IPS DF 4.7 (cell line): Measurements from ENCODE around the gene CFAP141.
"Not testable (repeated sequence)": the region's sequence is repeated elsewhere in the genome, so short reads cannot be mapped to it uniquely, and the experiment has no call there.

ENCODE experiments used
- DNase-seq: peaks from one replicate; pipeline ENCODE4 v3.0.0-alpha.2; 2013; ENCODE audit warnings: low spot score; ENCODE audit errors: extremely low read depth

CFAP141 gene

GRCh38 chr1:154206196-154206595 lies at the start of gene CFAP141:
Gene CFAP141, minus strand, starts transcription at chr1:154206333. Its CDS starts 26 bp downstream, at chr1:154206307.
- no peak for DNase-seq

GRCh38 chr1:154253671-154254070 lies 47.5 kb upstream of the CFAP141 start:
- DNase-seq, result no peak

- DNase-seq, result no peak
Observed at GRCh38 chr1:154241703-154242351, 35.7 kb upstream of the CFAP141 start.

- DNase-seq, result no peak
Observed at GRCh38 chr1:154240294-154240833, 34.2 kb upstream of the CFAP141 start.

- no peak for DNase-seq
Observed at GRCh38 chr1:154239491-154239890, 33.4 kb upstream of the CFAP141 start.

GRCh38 chr1:154237880-154238506 lies 31.9 kb upstream of the CFAP141 start:
- DNase-seq, result no peak

GRCh38 chr1:154237435-154237834 lies 31.3 kb upstream of the CFAP141 start:
- DNase-seq, result no peak

- no peak for DNase-seq
Observed at GRCh38 chr1:154236855-154237254, 30.7 kb upstream of the CFAP141 start.

- not testable (repeated sequence) for DNase-seq
Observed at GRCh38 chr1:154233127-154233526, 27.0 kb upstream of the CFAP141 start.

GRCh38 chr1:154231112-154231511 lies 25.0 kb upstream of the CFAP141 start:
- not testable (repeated sequence) for DNase-seq

- no peak for DNase-seq
Observed at GRCh38 chr1:154225370-154225769, 19.2 kb upstream of the CFAP141 start.

GRCh38 chr1:154223621-154224020 lies 17.5 kb upstream of the CFAP141 start:
- no peak for DNase-seq

- DNase-seq, result no peak
Observed at GRCh38 chr1:154222918-154223317, 16.8 kb upstream of the CFAP141 start.

- DNase-seq, result no peak
Observed at GRCh38 chr1:154222518-154222917, 16.4 kb upstream of the CFAP141 start.

GRCh38 chr1:154221278-154222001 lies 15.3 kb upstream of the CFAP141 start:
- no peak for DNase-seq

GRCh38 chr1:154220970-154221277 lies 14.8 kb upstream of the CFAP141 start:
- no peak for DNase-seq

GRCh38 chr1:154220071-154220969 lies 14.2 kb upstream of the CFAP141 start, which contains the start of gene UBAP2L:
Gene UBAP2L, plus strand, starts transcription at chr1:154220955. Its CDS starts 4,169 bp downstream, at chr1:154225124.
- DNase-seq, result peak; percentile 95

- DNase-seq, result no peak
Observed at GRCh38 chr1:154219541-154219940, 13.4 kb upstream of the CFAP141 start.

- no peak for DNase-seq
Observed at GRCh38 chr1:154218545-154218944, 12.4 kb upstream of the CFAP141 start.

- DNase-seq, result no peak
Observed at GRCh38 chr1:154213274-154213673, 7.1 kb upstream of the CFAP141 start.

GRCh38 chr1:154212083-154212482 lies 6.0 kb upstream of the CFAP141 start:
- DNase-seq, result no peak
